ENCODE results near the gene MON2. TPM values are rescaled to one million over a fixed set of nuclear protein-coding genes. Genes with fewer than 3 reads are reported as not detected.

The MON2 gene
- total RNA-seq (2022; extraction: Qiagen RNA extraction; ENCODE audit: low read depth): 12.2 to 16.1 TPM (median 15.4 TPM) in 5 replicates

DNA sequence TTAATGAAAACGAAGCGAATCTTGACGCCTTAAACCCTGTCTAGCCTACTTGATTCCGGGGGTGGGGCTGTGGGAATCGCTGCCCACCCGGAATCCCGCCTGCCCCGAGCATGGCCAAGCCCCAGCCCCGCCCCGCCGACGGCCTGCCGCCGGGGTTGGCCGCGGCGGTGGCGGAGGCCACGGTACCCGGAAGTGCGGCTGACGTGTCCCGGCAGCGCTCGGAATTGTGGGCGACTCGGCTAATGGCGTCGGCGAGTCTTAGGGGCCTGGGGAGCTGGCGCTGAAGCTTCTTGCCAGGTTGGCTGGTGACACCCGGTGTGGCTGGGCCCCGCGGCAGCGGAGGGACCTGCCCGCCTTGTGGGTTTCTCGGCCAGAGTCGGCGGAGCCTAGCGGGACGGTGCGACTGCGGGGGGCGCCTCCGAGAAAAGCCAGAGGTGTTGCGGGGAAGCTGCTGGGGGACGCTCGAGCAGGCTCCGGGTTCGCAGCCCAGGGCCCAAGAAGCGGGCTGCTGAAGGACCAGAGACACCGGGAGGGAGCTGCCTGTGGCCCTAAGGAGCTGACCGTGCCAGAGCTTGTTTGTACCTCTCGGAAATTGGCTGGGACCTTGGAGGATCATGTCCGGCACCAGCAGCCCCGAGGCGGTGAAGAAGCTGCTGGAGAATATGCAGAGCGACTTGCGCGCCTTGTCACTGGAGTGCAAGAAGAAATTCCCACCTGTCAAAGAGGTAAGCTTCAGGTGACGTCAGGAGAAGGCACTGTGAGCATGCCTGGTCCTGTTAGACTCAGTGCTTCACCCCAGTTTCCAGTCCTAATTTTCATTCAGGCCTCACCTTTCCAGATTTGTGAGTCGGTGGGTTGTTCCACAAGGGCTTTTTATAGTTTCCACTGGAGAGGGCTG lies at the start of gene MON2:
Gene MON2 (plus strand): TSS at position 233 of the 898 bp plus-strand sequence. CDS start 382 bp downstream, at position 615.

Other genes with a start within 250 kb of the MON2 start
- gene USP15, start 206.4 kb upstream of the MON2 start, total RNA-seq (2022; extraction: Qiagen RNA extraction; ENCODE audit: low read depth): 29.6 to 44.1 TPM (median 32.8 TPM) in 5 replicates